Uterus (tissue), 4 donors: ENCODE data around the gene DOCK3. TPM values are rescaled to one million over a fixed set of nuclear protein-coding genes. Genes with fewer than 3 reads are reported as not detected.

Source experiments
- DNase-seq, 2 donors: peaks; one replicate each; pipeline ENCODE4 v3.0.0-alpha.2; 2019 to 2020
- H3K27ac ChIP-seq, 2 donors: fragments of 200-600 bp; sonication (generic); 1 replicate in 1 of 2; 2 replicates in 1 of 2; pipeline ENCODE4 v1.5.1; 2016 to 2018
- H3K27me3 ChIP-seq, 2 donors: fragments of 200-600 bp; sonication (generic); one replicate each; pipeline ENCODE4 v1.5.1; 2018 to 2019; ENCODE audit warnings: control low read depth in 1 of 2
- H3K36me3 ChIP-seq, 2 donors: fragments of 200-600 bp; sonication (generic); one replicate each; pipeline ENCODE4 v1.5.1; 2019; ENCODE audit warnings: control low read depth in 1 of 2
- H3K4me1 ChIP-seq, 2 donors: fragments of 200-600 bp; sonication (generic); one replicate each; pipeline ENCODE4 v1.5.1; 2018 to 2019; ENCODE audit warnings: control low read depth in 1 of 2
- H3K4me3 ChIP-seq, 2 donors: fragments of 200-600 bp; sonication (generic); 1 replicate in 1 of 2; 2 replicates in 1 of 2; pipeline ENCODE4 v1.5.1; 2018 to 2019; ENCODE audit warnings: mild to moderate bottlenecking in 1 of 2
- H3K9me3 ChIP-seq, 2 donors: fragments of 200-600 bp; sonication (generic); one replicate each; pipeline ENCODE4 v1.5.1; 2019; ENCODE audit warnings: control low read depth in 1 of 2
- POLR2A ChIP-seq, 2 donors: fragments of 450-650 bp; IDR thresholded peaks; one replicate each; pipeline ENCODE4 v1.6.1; 2016; ENCODE audit warnings: antibody characterized with exemption in 2 of 2, mild to moderate bottlenecking in 1 of 2, moderate library complexity in 1 of 2
- intact Hi-C: fragments of 100-400 bp; cut with DNase I; formaldehyde crosslinking; loops from one replicate; pipeline ENCODE4 v1.15.1; 2023; ENCODE audit warnings: low total_unique reads
- total RNA-seq, 4 donors: library from RNA; depleted of rRNA in 3 of 4; stranded (reverse); fragments of >200 nt in 3 of 4; gene quantifications; one replicate each; pipeline versions ENCODE4 v1.1.0 to v1.2.4, GENCODE V29; 2014 to 2023
- TF ChIP-seq, protein P1 (sequence below), 4 experiments: fragments of 200-600 bp in 2 of 4; fragments of 450-650 bp in 2 of 4; sonication (generic) in 2 of 4; IDR thresholded peaks; one replicate each; pipeline ENCODE4 v1.5.1; 2016 to 2019; ENCODE audit warnings: antibody characterized with exemption in 4 of 4, mild to moderate bottlenecking in 2 of 4, moderate library complexity in 1 of 4
- donor health status: DM: yes; HTN: yes; CAD: no.

The DOCK3 gene
- total RNA-seq, 4 donors from 2014 or later: under 0.01 to 1.6 (median 0.46) TPM

- Histone ChIP-seq H3K9me3 (no peaks in the 10 kb centered on the region), H3K27ac (no peak overlapping the region), H3K27me3 (no peaks in the 10 kb centered on the region), H3K36me3 (no peaks in the 10 kb centered on the region), H3K4me1 (no peaks in the 10 kb centered on the region), H3K4me3 (no peak overlapping the region)
- no peak for DNase-seq
- intact Hi-C loops: no loop called here
- TF ChIP-seq POLR2A (IDR thresholded peaks at IDR 0.05): no peak
- TF ChIP-seq, protein P1, sequence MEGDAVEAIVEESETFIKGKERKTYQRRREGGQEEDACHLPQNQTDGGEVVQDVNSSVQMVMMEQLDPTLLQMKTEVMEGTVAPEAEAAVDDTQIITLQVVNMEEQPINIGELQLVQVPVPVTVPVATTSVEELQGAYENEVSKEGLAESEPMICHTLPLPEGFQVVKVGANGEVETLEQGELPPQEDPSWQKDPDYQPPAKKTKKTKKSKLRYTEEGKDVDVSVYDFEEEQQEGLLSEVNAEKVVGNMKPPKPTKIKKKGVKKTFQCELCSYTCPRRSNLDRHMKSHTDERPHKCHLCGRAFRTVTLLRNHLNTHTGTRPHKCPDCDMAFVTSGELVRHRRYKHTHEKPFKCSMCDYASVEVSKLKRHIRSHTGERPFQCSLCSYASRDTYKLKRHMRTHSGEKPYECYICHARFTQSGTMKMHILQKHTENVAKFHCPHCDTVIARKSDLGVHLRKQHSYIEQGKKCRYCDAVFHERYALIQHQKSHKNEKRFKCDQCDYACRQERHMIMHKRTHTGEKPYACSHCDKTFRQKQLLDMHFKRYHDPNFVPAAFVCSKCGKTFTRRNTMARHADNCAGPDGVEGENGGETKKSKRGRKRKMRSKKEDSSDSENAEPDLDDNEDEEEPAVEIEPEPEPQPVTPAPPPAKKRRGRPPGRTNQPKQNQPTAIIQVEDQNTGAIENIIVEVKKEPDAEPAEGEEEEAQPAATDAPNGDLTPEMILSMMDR (IDR thresholded peaks at IDR 0.05): no peak
Observed at GRCh38 chr3:50696276-50696675, 21.5 kb downstream of the DOCK3 start.

DNA sequence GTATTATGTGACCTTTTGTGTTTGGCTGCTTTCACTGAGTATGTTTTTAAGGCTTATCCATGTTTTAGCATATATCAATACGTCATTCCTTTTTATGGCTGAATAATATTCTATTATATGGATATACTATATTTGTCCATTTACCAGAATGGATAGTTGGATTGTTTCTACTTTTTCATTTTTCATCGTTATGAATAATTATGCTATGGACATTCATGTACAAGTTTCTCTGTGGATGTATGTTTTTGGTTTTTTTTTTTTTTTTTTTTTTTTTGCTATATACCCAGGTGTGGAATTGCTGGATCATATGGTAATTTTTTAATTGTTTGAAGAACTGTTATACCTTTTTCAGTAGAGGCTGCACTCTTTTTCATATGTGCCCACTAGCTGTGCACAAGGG lies 23.5 kb downstream of the DOCK3 start:
- no peak for TF ChIP-seq POLR2A (IDR thresholded peaks at IDR 0.05)
- TF ChIP-seq, protein P1 (IDR thresholded peaks at IDR 0.05): no peak
- Histone ChIP-seq H3K9me3 (no peaks in the 10 kb centered on the region), H3K4me1 (no peaks in the 10 kb centered on the region), H3K27me3 (no peaks in the 10 kb centered on the region), H3K27ac (no peak overlapping the region), H3K36me3 (no peaks in the 10 kb centered on the region), H3K4me3 (no peak overlapping the region)
- no peak for DNase-seq
- intact Hi-C loops: no loop called here

GRCh38 chr3:50708620-50709019 lies 33.9 kb downstream of the DOCK3 start:
- intact Hi-C loops: no loop called here
- no peaks in the 10 kb centered on the region for H3K36me3 ChIP-seq
- H3K4me3 ChIP-seq: no peak overlapping the region
- H3K9me3 ChIP-seq: no peaks in the 10 kb centered on the region
- TF ChIP-seq, protein P1 (IDR thresholded peaks at IDR 0.05): no peak
- TF ChIP-seq POLR2A (IDR thresholded peaks at IDR 0.05): no peak
- H3K27me3 ChIP-seq: no peaks in the 10 kb centered on the region
- no peak for DNase-seq
- H3K27ac ChIP-seq: no peak overlapping the region
- H3K4me1 ChIP-seq: no peaks in the 10 kb centered on the region

DNA sequence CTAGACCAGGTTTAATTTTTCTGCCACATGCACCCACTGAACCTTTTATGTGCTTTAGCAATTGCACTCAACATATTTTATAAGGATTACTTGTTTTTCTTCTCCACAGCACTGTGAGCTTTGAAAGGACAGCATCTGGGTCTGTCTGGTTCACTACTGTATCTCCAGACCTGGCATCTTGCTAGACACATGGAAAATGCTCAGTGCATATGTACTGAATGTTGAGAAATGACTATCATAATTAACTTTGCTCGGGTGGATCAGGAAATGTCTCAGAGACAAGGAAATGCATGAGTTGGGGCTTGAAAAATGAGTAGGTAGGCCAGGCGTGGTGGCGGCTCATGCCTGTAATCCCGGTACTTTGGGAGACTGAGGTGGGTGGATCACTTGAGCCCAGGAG lies 40.2 kb downstream of the DOCK3 start:
- H3K27me3 ChIP-seq: no peaks in the 10 kb centered on the region
- no peak overlapping the region for H3K27ac ChIP-seq
- DNase-seq: no peak
- H3K4me3 ChIP-seq: no peak overlapping the region
- H3K4me1 ChIP-seq: no peaks in the 10 kb centered on the region
- TF ChIP-seq, protein P1 (IDR thresholded peaks at IDR 0.05): no peak
- no peak for TF ChIP-seq POLR2A (IDR thresholded peaks at IDR 0.05)
- intact Hi-C loops: no loop called here
- no peaks in the 10 kb centered on the region for H3K36me3 ChIP-seq
- H3K9me3 ChIP-seq: no peaks in the 10 kb centered on the region

DNA sequence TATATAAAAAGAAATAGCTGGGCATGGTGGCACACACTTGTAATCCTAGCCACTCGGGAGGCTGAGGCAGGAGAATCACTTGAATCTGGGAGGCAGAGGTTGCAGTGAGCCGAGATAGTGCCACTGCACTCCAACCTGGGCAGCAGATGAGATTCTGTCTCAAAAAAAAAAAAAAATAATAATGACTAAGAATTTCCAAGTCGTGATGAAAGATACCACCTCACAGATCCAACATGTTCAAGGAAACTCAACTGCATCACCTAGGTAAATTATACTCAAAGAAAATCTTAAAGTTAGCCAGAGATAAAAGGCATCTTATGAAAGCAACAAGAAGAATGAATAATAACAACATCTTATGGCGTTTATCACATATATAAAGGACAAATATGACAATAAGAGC lies 50.1 kb downstream of the DOCK3 start:
- Histone ChIP-seq H3K4me1 (no peaks in the 10 kb centered on the region), H3K27me3 (no peaks in the 10 kb centered on the region), H3K9me3 (no peaks in the 10 kb centered on the region), H3K36me3 (no peaks in the 10 kb centered on the region), H3K4me3 (no peak overlapping the region), H3K27ac (no peak overlapping the region)
- DNase-seq: no peak
- TF ChIP-seq, protein P1 (IDR thresholded peaks at IDR 0.05): no peak
- TF ChIP-seq POLR2A (IDR thresholded peaks at IDR 0.05): no peak
- intact Hi-C loops: no loop called here
